GM20431 (cell line): ENCODE measurements around the gene SLC6A19.

Experiments used
- in situ Hi-C: fragments of 300-500 bp; cut with MseI, MboI; formaldehyde crosslinking; loops from one replicate; pipeline ENCODE4 v1.15.0; 2020; ENCODE audit warnings: low sequenced_read_pairs; ENCODE audit not compliant: unreplicated experiment

Gene SLC6A19

DNA sequence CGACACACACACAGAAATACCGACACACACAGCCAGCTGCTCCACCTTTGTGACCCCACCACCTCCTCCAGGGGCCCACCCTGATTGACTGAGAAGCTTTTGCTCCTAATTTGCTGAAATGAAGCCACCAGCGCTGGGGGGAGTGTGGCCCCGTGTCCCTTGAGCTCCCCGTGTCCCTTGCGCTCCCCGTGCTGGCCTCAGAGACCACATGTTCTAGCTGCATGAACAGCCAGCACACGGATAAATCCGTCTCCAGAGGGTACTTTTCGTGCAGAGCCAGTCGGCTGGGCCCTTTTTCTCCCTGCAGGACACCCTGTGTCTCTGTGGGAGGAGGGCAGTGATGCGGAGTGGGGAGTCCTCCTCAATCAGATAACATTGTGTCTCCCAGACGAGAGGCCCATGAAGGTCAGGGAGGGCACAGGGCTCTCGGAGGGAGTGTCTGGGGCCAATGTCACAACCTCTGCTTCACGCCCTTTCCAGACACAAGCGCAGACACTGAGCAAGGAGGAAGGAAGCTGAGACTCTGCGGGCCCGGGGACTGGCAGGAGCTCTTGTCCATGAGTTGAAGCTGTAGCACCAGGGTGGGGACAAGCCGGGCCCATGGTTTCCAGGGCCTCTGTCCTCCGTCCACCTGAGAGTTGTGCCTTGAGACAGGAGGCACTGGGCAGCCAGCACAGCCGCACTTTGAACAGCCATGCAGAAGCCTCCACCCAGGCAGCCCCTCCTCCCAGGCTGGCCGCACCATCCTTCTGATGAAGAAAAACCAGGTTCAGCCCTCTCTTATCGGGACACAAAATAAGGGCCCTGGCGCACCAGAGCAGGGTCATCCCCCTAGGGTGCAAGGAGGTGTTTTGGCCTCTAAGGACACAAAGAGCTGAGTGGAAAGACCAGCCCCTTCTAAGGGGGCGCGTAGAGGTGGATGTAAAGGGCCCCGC, 36.4 kb upstream of the SLC6A19 start:
- in situ Hi-C loops: no loop called here

DNA sequence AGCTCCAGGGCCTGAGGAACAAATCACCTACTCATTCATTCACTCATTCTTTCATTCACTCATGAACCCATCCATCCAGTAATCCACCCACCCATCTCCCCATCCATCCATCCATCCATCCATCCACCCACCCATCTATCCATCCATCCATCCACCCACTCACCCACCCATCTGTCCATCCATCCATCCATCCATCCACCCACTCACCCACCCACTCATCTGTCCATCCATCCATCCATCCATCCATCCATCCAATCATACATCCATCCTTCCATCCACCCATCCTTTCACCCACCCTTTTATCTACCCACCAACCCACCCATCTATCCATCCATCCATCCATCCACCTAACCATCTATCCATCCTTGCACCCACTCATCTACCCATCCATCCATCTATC, 35.5 kb upstream of the SLC6A19 start:
- in situ Hi-C loops: no loop called here

DNA sequence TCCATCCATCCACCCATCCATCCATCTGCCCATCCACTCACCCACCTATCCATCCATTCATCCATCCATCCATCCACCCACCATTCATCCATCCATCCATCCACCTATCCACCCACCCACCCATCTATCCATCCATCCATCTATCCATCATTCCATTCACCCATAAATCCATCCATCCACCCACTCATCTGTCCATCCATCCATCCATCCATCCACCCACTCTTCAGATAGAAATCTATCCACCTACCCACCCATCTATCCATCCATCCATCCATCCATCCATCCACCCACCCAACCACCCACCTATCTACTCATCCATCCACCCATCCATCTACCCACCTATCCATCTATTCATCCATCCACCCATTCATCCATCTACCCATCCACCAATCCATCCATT, 35.0 kb upstream of the SLC6A19 start:
- in situ Hi-C loops: no loop called here

DNA sequence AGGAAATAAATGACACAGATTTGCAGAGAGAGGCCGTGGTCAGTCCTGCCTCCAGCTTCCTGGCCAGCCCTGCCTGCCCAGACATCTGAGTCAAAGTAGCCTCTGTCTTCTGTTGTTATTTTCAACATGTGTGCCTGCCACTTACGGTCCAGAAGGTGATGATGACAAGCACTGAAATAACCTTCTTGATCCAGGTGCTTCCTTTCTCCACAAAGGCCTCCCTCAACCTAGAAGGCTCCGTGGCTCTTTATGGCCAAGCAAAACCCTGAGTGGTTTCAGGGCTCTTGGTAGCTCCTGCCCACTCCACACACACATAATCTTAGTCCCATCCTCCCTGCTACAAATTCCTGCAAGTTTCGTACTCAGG, 34.1 kb upstream of the SLC6A19 start:
- in situ Hi-C loops: no loop called here

DNA sequence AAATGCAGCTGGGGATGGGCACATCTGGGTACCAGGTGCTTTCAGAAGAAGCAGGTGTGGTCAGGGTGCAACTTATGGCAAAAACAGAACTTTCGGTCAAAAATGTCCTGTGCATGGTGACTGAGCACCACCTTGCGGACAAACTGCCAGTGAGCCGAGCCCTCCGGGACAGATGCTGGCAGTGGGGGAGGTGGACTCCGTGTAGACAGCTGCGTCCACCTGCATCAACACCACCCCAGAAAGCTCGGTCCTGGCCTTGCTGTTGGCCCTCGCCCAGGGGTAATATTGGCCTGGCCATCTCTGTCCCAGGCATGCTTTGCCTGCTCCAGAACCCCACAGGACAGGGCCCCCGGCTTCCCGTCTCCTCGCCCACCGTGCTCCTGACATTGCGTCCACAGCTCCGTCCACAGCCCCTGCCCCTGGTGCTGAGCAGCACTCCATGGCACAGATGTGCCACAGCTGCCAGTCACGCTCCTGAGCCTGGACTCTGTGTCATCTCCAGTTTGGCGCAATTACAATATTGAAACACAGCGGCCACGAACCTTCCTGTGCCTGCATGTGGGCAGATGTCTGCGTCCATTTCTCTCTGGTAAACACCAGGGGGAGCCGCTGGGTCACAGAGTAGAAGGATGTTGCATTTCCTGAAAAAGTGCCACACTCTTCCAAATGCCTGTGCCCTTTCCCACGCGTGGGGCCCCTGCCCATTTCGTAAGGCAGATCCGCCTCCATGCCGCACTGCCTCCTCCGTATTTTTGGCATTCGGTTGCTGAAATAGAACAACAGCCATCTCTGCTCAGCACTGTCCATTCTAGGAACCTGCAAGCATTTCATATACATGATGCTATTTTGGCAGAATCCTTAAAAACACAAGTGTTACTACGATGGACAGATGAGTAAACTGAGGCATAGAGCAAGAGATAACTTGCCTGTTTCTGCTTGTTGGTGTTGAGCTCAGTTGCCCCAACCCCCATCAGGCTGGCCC, 33.4 kb upstream of the SLC6A19 start:
- in situ Hi-C loops: no loop called here

DNA sequence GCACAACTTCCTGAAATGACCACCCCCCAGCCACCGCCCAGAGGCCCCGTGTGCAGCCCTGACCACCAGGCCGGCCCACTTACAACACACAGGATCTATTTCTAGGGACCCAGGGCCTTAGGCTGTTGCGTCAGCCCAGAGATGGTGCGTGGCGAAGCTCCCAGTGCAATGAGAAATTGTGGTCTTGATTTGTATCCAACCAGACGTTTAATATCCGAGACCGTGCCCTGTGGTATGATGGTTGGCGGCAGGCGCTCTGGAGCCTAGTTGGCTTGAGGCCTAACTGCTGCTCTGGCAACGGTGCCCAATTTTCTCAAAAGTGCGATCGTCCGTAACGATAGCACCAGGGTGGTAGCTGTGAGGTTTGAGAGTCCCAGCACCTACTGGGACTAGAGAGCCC, 32.6 kb upstream of the SLC6A19 start:
- in situ Hi-C loops: no loop called here

DNA sequence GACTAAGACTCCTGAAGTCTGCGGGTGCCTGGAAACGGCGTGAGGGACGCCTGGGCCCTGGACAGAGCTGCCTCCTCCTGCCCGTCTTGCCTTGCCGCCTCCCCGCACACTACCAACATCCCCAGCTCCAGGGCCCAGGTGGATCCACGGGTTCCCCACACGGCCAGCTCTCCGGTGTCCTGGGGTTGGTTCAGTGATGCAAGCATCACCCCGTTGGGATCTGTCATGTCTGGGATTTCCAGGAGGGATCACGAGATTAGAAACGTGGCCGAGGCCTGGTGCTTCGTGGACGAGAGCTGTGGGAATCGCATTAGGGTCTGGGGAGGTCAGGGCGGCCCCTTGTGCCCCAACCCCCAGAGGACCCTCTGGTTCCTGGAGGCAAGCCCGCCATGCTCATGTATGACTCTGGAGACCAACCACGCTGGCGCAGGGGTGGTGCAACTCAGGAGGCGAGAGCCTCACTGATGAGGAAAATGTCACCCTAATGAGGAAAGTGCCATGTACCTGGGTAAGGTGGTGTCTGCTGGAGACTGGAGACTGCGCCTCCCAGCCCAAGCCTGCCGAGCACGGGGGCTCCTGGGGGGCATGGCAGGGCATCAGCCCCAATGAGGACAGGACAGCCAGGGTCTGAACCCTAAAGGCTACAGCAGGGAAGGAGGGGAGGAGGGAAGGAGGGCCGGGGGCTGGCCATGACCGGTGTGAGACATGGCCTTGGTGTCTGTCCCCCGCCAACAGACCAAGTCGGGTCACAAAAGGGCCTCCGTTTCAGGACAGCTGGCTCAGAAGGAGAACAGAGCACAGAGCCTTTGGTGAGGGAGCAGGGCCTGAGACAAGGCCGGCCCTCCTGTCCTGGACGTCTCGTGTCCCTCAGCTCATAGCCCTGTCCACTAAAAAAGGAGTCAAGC, 31.9 kb upstream of the SLC6A19 start:
- in situ Hi-C loops: loop anchor here (10.0 kb wide), 1 partner anchor 475 kb away; no protein-coding TSS in a partner anchor

DNA sequence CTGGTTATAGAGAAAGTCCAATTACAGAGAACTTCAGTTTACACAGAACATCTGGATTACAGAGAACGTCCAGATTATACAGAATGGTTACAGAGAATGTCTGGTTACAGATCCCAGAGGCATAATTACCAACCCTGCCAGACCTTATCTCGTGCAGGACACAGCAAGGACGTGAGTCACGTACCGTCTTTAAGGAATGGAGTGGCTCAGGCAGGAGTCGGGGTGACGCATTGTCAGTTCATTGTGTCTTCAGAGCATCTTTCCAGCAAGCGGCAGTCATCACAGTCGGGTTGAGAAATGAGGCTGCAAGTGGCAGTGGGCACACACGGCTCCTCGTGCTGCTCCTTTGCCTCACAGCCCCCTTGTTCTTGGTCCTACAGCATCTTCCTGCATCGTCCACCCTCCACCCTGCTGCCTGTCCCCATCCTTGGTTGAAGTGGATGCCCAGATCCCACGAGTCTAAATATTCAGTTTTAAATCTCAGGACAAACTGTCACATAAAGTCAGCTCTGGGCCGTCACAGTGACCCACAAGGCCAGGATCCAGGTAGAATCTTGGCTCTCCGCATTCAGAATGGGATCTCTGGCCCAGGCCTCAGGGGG, 30.0 kb upstream of the SLC6A19 start:
- in situ Hi-C loops: loop anchor here (10.0 kb wide), 1 partner anchor 473 kb away; no protein-coding TSS in a partner anchor

DNA sequence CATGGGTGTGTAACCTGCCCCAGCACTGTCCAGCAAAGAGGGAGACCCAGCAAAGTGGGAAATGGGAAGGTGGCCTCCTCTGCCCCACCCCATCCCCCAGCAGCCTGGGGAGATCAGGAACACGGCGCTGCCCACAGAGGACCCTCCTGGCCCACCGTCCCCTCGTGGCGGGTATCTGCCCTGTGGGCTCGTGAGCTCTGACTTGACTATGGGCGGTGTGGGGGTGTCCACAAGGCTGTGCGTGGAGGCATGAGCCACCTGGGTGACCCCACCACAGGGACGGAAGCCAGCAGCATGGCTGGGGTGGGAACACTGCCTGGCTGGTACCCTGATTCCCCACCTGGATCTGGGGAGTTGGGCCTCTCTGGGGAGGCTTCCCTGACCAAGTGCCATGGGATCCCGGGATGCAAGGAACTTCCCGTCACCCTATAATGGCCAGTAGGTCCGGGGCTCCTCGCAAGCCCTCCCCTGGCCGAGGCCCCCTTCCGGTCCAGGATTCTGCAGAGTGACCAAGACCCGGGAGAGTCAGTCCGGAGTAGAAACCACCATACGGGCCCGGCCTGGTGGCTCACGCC, 29.3 kb upstream of the SLC6A19 start:
- in situ Hi-C loops: loop anchor here (10.0 kb wide), 1 partner anchor 473 kb away; no protein-coding TSS in a partner anchor

DNA sequence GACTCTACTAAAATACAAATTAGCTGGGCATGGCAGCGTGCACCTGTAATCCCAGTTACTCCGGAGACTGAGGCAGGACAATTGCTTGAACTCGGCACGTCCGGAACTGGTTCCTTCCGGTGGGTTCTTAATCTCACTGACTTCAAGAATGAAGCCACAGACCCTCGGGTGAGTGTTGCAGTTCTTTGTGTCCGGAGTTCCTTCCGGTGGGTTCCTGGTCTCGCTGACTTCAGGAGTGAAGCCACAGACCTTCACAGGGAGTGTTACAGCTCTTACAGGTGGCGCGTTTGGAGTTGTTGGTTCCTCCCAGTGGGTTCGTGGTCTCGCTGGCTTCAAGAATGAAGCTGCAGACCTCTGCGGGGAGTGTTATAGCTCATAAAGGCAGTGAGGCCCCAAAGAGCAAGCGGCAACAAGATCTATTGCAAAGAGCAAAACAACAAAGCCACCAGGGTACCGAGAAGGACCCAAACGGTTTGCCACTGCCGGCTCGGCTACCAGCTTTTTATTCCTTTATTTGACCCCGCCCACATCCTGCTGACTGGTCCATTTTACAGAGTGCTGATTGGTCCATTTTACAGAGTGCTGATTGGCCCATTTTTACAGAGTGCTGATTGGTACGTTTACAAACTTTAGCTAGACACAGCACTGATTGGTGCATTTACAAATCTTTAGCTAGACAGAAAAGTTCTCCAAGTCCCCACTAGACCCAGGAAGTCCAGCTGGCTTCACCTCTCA, 28.6 kb upstream of the SLC6A19 start:
- in situ Hi-C loops: loop anchor here (10.0 kb wide), 1 partner anchor 472 kb away; no protein-coding TSS in a partner anchor

DNA sequence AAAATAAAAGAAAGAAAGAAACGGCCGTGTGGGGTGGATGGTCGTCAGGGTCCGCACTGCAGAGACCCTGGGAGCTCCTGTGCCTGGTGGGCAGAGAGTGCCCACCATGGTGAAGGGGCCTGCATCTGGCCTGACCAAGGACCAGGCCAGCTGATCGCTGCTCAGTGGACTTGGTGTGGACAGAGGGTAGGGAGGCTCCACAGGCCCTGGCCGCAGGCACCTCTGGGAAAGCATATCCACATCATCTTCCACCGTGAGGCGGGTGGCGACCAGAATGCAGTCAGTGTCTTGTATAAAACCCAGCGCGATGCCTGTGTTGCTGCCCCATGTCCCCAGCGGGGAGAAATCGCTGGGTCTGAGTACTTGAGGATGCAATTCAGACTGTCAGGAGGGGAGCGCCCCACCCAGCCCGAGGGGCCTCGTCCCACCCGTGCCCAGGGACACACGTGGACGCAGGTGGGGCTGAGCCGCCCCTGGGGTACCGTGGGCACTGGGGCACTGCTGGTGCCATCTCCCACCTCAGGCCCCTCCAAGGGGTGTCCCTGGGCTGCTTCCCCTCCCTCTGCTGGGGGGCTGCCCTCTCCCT, 27.8 kb upstream of the SLC6A19 start:
- in situ Hi-C loops: loop anchor here (10.0 kb wide), 1 partner anchor 471 kb away; no protein-coding TSS in a partner anchor

DNA sequence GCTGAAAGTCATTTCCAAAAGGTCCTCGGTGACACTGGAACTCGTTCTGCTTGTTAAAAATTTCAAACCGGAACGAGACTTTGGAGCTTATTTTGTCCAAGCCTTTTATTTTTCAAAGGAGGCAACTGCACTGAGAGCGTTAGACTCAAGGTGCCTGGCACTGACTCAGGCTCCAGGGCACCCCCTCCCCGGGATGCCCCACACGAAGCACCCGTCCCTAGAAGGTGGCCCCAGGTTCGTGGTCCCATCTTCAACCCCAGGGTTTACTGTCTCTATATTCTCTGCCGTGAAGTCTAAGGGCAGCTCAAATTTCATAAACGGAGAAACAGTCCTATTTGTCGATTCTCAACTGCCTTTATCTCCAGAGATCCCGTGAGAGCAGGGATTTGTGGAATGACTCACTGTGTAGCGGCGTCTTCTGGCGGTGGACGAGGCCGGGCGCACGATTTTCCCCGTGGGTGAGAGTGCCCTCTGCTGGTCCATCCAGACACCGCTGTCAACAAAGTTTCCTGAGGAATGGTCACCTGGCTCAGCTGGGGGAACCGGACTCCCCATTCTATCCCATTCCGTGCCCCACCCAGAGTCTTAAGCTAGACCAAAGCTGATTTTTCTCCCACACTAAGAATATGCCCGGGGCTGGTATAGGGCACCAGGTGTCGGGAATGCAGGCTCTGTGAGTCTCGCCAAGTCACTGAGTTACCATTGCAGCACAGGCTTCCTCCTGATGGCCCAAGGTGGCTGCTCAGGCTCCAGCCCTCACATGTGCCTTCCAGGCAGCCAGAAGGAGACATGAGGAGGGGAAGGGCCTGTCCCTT, 27.1 kb upstream of the SLC6A19 start:
- in situ Hi-C loops: loop anchor here (10.0 kb wide), 1 partner anchor 470 kb away; no protein-coding TSS in a partner anchor

DNA sequence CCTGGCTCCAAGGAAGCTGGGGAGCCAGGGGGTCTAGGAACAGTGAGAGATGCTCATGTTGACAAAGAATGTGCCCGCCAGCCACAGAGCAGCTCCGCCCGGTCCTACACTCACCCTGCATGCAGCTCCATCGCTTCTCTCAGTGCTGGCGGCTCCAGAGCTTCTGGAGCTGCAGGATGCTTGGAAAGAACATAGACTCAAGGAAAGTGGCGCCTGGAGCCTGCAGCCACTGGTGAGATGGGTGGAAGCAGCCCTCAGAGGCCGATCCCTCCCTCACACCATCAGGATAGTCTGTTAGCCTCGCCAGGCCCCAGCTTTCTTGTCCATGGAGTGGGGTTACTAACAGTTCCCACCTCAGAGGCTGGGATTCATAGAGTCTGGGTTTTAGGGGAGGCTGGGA, 26.4 kb upstream of the SLC6A19 start:
- in situ Hi-C loops: loop anchor here (10.0 kb wide), 1 partner anchor 470 kb away; no protein-coding TSS in a partner anchor

DNA sequence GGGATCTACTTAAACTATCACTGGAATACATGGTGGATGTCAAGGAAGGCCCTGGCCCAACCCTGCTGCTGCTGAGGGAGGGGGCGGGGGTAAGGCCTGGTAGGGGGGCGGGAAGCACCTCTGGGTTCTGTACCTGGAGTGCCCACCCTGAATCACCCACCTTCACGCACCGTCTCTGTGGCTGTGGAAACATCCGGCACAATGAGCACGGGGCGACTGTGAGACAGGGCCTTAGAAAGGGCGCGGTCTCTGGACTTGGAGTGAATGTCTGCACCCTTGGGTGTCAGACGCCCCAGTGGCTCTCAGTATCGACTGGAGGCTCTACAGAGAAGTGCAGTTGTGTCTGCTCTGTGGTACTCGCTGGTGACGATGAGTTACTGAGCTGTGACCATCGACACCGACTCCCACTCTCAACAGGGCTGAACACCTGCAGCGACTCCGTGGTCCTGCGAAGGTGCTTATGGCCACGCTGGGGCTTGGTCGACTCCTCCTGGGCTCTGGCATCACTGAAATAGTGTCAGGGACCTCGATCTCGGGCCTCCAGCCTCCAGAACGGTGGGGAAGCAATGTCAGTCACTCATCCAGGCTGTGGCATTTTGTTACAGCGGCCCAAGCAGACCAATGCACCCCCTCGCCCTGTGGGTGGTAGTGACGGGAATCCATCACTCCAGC, 25.5 kb upstream of the SLC6A19 start:
- in situ Hi-C loops: loop anchor here (10.0 kb wide), 1 partner anchor 469 kb away; no protein-coding TSS in a partner anchor

DNA sequence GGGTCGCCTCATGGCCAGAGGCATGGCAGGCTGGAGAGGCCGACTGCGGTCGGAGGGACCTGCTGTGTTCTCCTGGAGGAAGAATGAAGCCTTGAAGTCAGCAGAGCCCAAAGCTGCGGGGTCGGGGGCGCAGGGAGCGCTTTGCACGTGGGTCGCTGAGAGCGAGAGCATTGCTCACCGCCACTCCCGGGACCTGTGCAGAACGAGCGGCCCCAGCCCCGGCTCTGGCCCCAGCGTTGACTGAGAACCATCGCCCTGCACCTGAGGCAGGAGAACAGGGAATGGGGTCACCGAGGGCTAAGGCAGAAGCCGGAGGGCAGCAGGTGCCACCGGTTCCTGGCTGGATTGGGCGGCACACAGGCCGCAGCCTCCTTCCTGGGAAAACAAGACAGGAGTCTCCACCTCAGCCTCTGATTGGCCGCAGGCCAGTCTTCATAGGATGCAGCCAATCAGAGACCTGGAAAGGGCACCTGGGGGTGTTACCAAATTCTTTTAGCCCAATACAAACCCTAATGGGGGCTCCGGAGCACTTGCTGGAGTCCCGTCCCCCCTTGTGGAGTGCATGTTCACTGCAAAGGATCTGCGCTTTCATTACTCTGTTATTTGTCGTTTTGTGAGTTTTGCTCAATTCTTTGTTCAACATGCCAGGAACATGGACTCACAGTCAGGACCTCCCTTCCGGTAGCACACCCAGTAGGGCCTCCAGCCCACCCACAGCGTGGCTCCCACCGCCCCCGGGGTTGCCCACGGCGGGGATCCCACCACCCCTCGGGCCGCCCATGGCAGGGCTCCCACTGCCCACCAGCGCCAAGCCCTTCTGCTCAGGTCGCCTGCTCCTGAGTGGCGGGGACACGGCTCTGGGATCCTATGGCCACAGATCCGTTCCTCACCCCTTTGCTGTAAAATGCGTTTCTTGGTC, 24.7 kb upstream of the SLC6A19 start:
- in situ Hi-C loops: loop anchor here (10.0 kb wide), 1 partner anchor 468 kb away; no protein-coding TSS in a partner anchor
